HG02885 (cell line): ENCODE data around the gene NFYA.
"Not testable (repeated sequence)": the region's sequence is repeated elsewhere in the genome, so short reads cannot be mapped to it uniquely, and the experiment has no call there.

Source experiments
- ATAC-seq: cut with Tn5 transposase; IDR thresholded peaks from one replicate; pipeline ENCODE4 v1.9.1; 2021; ENCODE audit warnings: mild to moderate bottlenecking; ENCODE audit not compliant: unreplicated experiment, poor library complexity

The NFYA gene

GRCh38 chr6:41100871-41101287, 28.1 kb downstream of the NFYA start:
- no peak for ATAC-seq

- no peak for ATAC-seq
Observed at GRCh38 chr6:41103847-41104246, 31.1 kb downstream of the NFYA start.

- no peak for ATAC-seq
Observed at GRCh38 chr6:41111017-41111416, 38.2 kb downstream of the NFYA start.

- ATAC-seq: not testable (repeated sequence)
Observed at GRCh38 chr6:41115027-41115426, 42.3 kb downstream of the NFYA start.

GRCh38 chr6:41119508-41119907, 46.7 kb downstream of the NFYA start:
- no peak for ATAC-seq

GRCh38 chr6:41120058-41120457, 47.3 kb downstream of the NFYA start:
- ATAC-seq: no peak

GRCh38 chr6:41122373-41122772, 49.6 kb downstream of the NFYA start:
- ATAC-seq: no peak

- no peak for ATAC-seq
Observed at GRCh38 chr6:41122918-41123317, 50.1 kb downstream of the NFYA start.

- ATAC-seq: no peak
Observed at GRCh38 chr6:41125282-41125681, 52.5 kb downstream of the NFYA start.

- ATAC-seq: no peak
Observed at GRCh38 chr6:41132254-41132653, 59.5 kb downstream of the NFYA start.

GRCh38 chr6:41135062-41135832, 62.5 kb downstream of the NFYA start:
- no peak for ATAC-seq

- ATAC-seq: no peak
Observed at GRCh38 chr6:41136911-41137310, 64.1 kb downstream of the NFYA start.

- ATAC-seq: no peak
Observed at GRCh38 chr6:41147917-41148316, 75.1 kb downstream of the NFYA start.
